ENCODE data around the gene CACNA1D. TPM values are rescaled to one million over a fixed set of nuclear protein-coding genes. Genes with fewer than 3 reads are reported as not detected.

CACNA1D gene
- total and polyA plus RNA-seq, 2 experiments from 2014 or later, result 41.0 to 159 TPM

GRCh38 chr3:53503195-53503594, 8.8 kb downstream of the CACNA1D start:
- TF ChIP-seq CTCF (IDR thresholded peaks at IDR 0.05; ENCODE audit: low read depth, low read length), result no peak
- no peak for DNase-seq (ENCODE audit: low read depth in 1 of 2, low spot score in 1 of 2)
- H3K9me3 ChIP-seq (ENCODE audit: low read depth), result no peaks in the 10 kb centered on the region
- H3K4me3 ChIP-seq, result no peak overlapping the region
- H3K4me1 ChIP-seq (ENCODE audit: low read depth), result peaks cover 40% of the 10 kb centered on the region
- H3K27ac ChIP-seq, result no peak overlapping the region
- no peaks in the 10 kb centered on the region for H3K36me3 ChIP-seq
- no peaks in the 10 kb centered on the region for H3K27me3 ChIP-seq

DNA sequence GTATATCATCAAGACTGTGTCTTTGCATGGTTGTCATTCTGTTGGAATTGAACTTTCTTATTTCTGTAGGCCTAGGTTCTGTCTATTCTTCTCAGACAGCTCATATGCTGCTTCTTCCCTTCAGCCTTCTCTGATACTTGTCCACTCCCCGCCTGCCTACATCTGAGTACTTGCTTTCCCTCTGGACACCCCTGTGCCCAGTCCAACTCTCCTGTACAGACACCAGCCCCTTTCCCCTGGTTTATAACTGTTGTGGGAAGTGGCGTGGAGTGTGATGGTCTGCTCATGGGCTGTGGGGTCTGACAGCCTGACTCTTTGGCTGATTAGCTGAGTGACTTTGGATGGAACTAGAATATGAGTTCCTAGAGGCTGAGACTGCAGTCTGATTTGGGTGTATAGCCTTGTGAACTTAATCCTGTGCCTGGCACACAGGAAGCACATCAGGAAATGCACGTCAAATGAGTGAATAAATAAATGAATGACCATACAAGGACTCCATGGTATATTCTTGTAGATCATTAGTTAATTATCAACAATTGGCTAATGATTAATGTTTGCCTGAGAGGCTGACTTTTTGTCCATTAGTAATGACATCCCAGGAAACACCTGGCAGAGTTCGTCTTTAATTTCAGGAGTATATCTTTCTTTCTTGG, 11.8 kb downstream of the CACNA1D start:
- no peaks in the 10 kb centered on the region for H3K36me3 ChIP-seq
- TF ChIP-seq CTCF (IDR thresholded peaks at IDR 0.05; ENCODE audit: low read depth, low read length), result no peak
- no peaks in the 10 kb centered on the region for H3K9me3 ChIP-seq (ENCODE audit: low read depth)
- H3K27me3 ChIP-seq, result no peaks in the 10 kb centered on the region
- H3K4me3 ChIP-seq, result no peak overlapping the region
- H3K27ac ChIP-seq, result no peak overlapping the region
- DNase-seq (ENCODE audit: low read depth in 1 of 2, low spot score in 1 of 2), result no peak
- H3K4me1 ChIP-seq (ENCODE audit: low read depth), result peaks cover 16% of the 10 kb centered on the region

GRCh38 chr3:53506763-53507145, 12.3 kb downstream of the CACNA1D start:
- Histone ChIP-seq H3K9me3 (ENCODE audit: low read depth) (no peaks in the 10 kb centered on the region), H3K4me3 (no peak overlapping the region), H3K36me3 (no peaks in the 10 kb centered on the region), H3K4me1 (ENCODE audit: low read depth) (peaks cover 11% of the 10 kb centered on the region), H3K27ac (no peak overlapping the region), H3K27me3 (no peaks in the 10 kb centered on the region)
- no peak for DNase-seq (ENCODE audit: low read depth in 1 of 2, low spot score in 1 of 2)
- TF ChIP-seq CTCF (IDR thresholded peaks at IDR 0.05; ENCODE audit: low read depth, low read length), result no peak

GRCh38 chr3:53509494-53509893, 15.1 kb downstream of the CACNA1D start:
- no peak for DNase-seq (ENCODE audit: low read depth in 1 of 2, low spot score in 1 of 2)
- H3K9me3 ChIP-seq (ENCODE audit: low read depth), result no peaks in the 10 kb centered on the region

DNA sequence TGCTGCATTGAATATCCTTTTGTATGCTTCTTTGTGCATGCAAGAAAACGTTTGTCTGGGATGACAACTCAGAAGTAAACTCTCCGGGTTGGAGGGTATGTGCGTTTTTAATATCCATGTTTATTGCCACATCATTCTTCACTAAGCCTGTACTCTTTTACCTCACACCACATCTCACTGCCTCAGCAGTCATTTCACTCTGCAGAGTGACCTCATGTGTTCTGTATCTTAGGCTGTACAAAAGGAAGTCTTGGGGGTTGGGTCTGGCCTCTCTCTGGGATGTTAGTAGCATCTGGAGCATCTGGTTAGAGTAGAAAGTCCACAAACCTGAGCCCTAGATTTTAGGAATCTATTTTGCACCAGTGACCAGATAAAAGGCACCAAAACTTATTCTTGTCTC, 16.1 kb downstream of the CACNA1D start:
- TF ChIP-seq CTCF (IDR thresholded peaks at IDR 0.05; ENCODE audit: low read depth, low read length), result no peak
- no peak overlapping the region for H3K4me3 ChIP-seq
- H3K27ac ChIP-seq, result no peak overlapping the region
- H3K4me1 ChIP-seq (ENCODE audit: low read depth), result no peaks in the 10 kb centered on the region
- no peaks in the 10 kb centered on the region for H3K9me3 ChIP-seq (ENCODE audit: low read depth)
- DNase-seq (ENCODE audit: low read depth in 1 of 2, low spot score in 1 of 2), result no peak
- H3K36me3 ChIP-seq, result no peaks in the 10 kb centered on the region
- H3K27me3 ChIP-seq, result no peaks in the 10 kb centered on the region

More at GRCh38 chr3:53509494-53509893, 15.1 kb downstream of the CACNA1D start:
- no peak overlapping the region for H3K4me3 ChIP-seq
- no peaks in the 10 kb centered on the region for H3K4me1 ChIP-seq (ENCODE audit: low read depth)
- H3K27me3 ChIP-seq, result no peaks in the 10 kb centered on the region
- TF ChIP-seq CTCF (IDR thresholded peaks at IDR 0.05; ENCODE audit: low read depth, low read length), result no peak
- no peak overlapping the region for H3K27ac ChIP-seq
- H3K36me3 ChIP-seq, result no peaks in the 10 kb centered on the region
